Mesendoderm (in vitro differentiated cells): Measurements from ENCODE around the gene ZNF280D.

Source experiments
- DNase-seq: peaks from one replicate; pipeline ENCODE4 v3.0.0; 2013
- H2AK5ac ChIP-seq: 2 replicates; pipeline ENCODE4 v1.6.1; 2013; ENCODE audit warnings: low read length, inconsistent platforms
- H2BK120ac ChIP-seq: 2 replicates; pipeline ENCODE4 v1.6.1; 2013; ENCODE audit warnings: low read depth, mild to moderate bottlenecking, low read length, moderate library complexity, mixed read lengths
- H2BK15ac ChIP-seq: replicated peaks from 2 replicates; pipeline ENCODE4 v1.6.1; 2013; ENCODE audit warnings: low read depth, mild to moderate bottlenecking, moderate library complexity
- H2BK5ac ChIP-seq: 2 replicates; pipeline ENCODE4 v1.6.1; 2013; ENCODE audit warnings: low read length, inconsistent platforms
- H3K18ac ChIP-seq: 2 replicates; pipeline ENCODE4 v1.6.1; 2013; ENCODE audit warnings: mild to moderate bottlenecking, low read length, mixed read lengths
- H3K23ac ChIP-seq: one replicate; pipeline ENCODE4 v1.6.1; 2013; ENCODE audit warnings: low read length
- H3K27ac ChIP-seq: 2 replicates; pipeline ENCODE4 v1.5.1; 2013; ENCODE audit warnings: low read depth, mild to moderate bottlenecking, inconsistent platforms, low read length, moderate library complexity
- H3K27me3 ChIP-seq: 2 replicates; pipeline ENCODE4 v1.6.1; 2013; ENCODE audit warnings: low read length, control low read depth, mild to moderate bottlenecking, inconsistent platforms; ENCODE audit not compliant: insufficient read depth, poor library complexity
- H3K36me3 ChIP-seq: 2 replicates; pipeline ENCODE4 v1.6.1; 2013; ENCODE audit warnings: low read length, inconsistent platforms; ENCODE audit not compliant: control insufficient read depth, insufficient read depth
- H3K4ac ChIP-seq: one replicate; pipeline ENCODE4 v1.6.1; 2013; ENCODE audit warnings: low read depth, mild to moderate bottlenecking, low read length, moderate library complexity
- H3K4me1 ChIP-seq: 2 replicates; pipeline ENCODE4 v1.6.1; 2013; ENCODE audit warnings: low read depth, low read length, inconsistent platforms; ENCODE audit not compliant: control insufficient read depth
- H3K4me2 ChIP-seq: 2 replicates; pipeline ENCODE4 v1.6.1; 2013; ENCODE audit warnings: low read length
- H3K4me3 ChIP-seq: 2 replicates; pipeline ENCODE4 v1.5.1; 2013; ENCODE audit warnings: mild to moderate bottlenecking, low read length
- H3K56ac ChIP-seq: one replicate; pipeline ENCODE4 v1.6.1; 2013; ENCODE audit warnings: low read length
- H3K79me1 ChIP-seq: 2 replicates; pipeline ENCODE4 v1.6.1; 2013; ENCODE audit warnings: low read length, inconsistent platforms
- H3K79me2 ChIP-seq: 2 replicates; pipeline ENCODE4 v1.6.1; 2013; ENCODE audit warnings: mild to moderate bottlenecking, low read length; ENCODE audit not compliant: control insufficient read depth, insufficient read depth
- H3K9ac ChIP-seq: 2 replicates; pipeline ENCODE4 v1.6.1; 2013; ENCODE audit warnings: low read length, inconsistent platforms
- H4K5ac ChIP-seq: one replicate; pipeline ENCODE4 v1.6.1; 2013; ENCODE audit warnings: low read length
- H4K8ac ChIP-seq: one replicate; pipeline ENCODE4 v1.6.1; 2013; ENCODE audit warnings: low read depth, mild to moderate bottlenecking, control low read depth, low read length, moderate library complexity
- WGBS: extraction: QIAGEN DNeasy Blood & Tissue Kit; methylation state at CpG from one replicate; pipeline ENCODE4 v1.1.7; 2013; ENCODE audit warnings: low lambda C conversion rate, missing lambda C conversion rate; ENCODE audit not compliant: insufficient coverage; ENCODE audit errors: extremely low coverage; 5-methylcytosine and 5-hydroxymethylcytosine counted together

Gene ZNF280D

GRCh38 chr15:56731548-56731947 is 1.8 kb downstream of the ZNF280D start:
- H3K18ac ChIP-seq: no peak overlapping the region

DNA sequence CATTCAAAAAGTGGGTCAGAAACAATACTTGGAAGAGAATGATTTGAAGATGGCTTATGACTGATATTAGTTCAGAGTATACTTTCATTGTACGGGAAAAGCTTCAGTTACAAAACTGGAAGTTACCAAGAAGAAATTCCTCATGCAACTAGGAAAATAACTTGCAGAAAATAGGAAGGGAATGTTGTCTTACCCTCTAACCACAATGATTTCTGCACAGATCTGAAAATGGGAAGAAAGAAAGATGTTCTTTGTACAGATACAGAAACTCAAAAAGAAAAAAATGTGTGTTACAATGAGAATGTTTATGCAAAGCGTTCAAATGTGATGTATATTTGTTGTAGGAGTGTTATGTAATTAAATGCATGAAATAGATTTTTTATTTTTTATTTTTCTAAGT is 3.7 kb downstream of the ZNF280D start:
- 100% methylated on average over 1 of the region's 2 CpGs for WGBS
- Histone ChIP-seq H2BK120ac (no peak overlapping the region), H3K27ac (no peak overlapping the region), H3K23ac (no peak overlapping the region), H3K18ac (no peak overlapping the region), H3K4me3 (no peak overlapping the region), H3K27me3 (no peaks in the 10 kb centered on the region), H4K5ac (no peak overlapping the region), H2BK15ac (no peak overlapping the region), H3K9ac (no peak overlapping the region), H4K8ac (no peak overlapping the region), H3K79me2 (no peaks in the 10 kb centered on the region), H2AK5ac (no peak overlapping the region), H3K36me3 (no peaks in the 10 kb centered on the region), H3K56ac (no peak overlapping the region), H3K4me1 (peaks cover 5% of the 10 kb centered on the region), H3K4ac (no peak overlapping the region), H3K79me1 (no peaks in the 10 kb centered on the region), H3K4me2 (no peak overlapping the region), H2BK5ac (no peak overlapping the region)
- DNase-seq: no peak

More at GRCh38 chr15:56731548-56731947, 1.8 kb downstream of the ZNF280D start:
- Histone ChIP-seq H3K4ac (no peak overlapping the region), H3K36me3 (no peaks in the 10 kb centered on the region), H3K23ac (no peak overlapping the region), H3K56ac (no peak overlapping the region), H3K27ac (no peak overlapping the region), H2AK5ac (no peak overlapping the region), H3K27me3 (no peaks in the 10 kb centered on the region), H2BK5ac (no peak overlapping the region), H3K4me3 (no peak overlapping the region), H4K8ac (no peak overlapping the region), H3K79me1 (no peaks in the 10 kb centered on the region), H3K4me1 (peaks cover 5% of the 10 kb centered on the region), H4K5ac (no peak overlapping the region), H3K4me2 (no peak overlapping the region), H2BK15ac (no peak overlapping the region), H3K9ac (no peak overlapping the region), H2BK120ac (peak overlapping the region; percentile 76), H3K79me2 (no peaks in the 10 kb centered on the region)
- no CpG with 5 or more reads among the region's 8 CpGs for WGBS
- DNase-seq: no peak

GRCh38 chr15:56725386-56725785 is 7.9 kb downstream of the ZNF280D start:
- Histone ChIP-seq H3K23ac (no peak overlapping the region), H2BK15ac (no peak overlapping the region), H3K27me3 (no peaks in the 10 kb centered on the region), H4K8ac (no peak overlapping the region), H2BK120ac (no peak overlapping the region), H3K36me3 (no peaks in the 10 kb centered on the region), H3K4me3 (no peak overlapping the region), H3K4me1 (peaks cover 2% of the 10 kb centered on the region), H3K27ac (no peak overlapping the region), H2AK5ac (no peak overlapping the region), H3K9ac (no peak overlapping the region), H3K79me1 (no peaks in the 10 kb centered on the region), H4K5ac (no peak overlapping the region), H3K56ac (no peak overlapping the region), H2BK5ac (no peak overlapping the region), H3K4me2 (no peak overlapping the region), H3K4ac (no peak overlapping the region), H3K18ac (no peak overlapping the region), H3K79me2 (peaks cover 1% of the 10 kb centered on the region)
- no peak for DNase-seq
- no CpG with 5 or more reads among the region's 1 CpG for WGBS

DNA sequence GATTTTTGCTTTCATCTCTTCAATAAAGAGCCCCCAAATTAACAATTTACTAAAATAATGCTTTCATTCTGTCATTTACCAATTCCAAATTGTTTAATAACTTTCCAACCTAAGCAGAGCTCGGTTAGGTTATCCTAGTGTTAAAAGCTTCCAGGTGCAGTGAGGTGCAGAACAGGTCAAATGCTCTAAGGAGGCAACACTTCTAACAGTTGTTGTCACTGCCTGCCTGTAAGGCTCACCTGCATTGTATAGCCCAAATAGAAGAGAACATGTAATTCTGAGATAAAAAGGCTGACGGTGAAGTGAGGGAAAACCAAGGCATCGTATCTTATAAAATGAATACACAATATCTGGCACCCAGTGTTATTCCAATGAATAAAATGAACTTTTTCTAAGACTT is 9.1 kb downstream of the ZNF280D start:
- Histone ChIP-seq H2BK5ac (no peak overlapping the region), H3K9ac (no peak overlapping the region), H2BK15ac (no peak overlapping the region), H2BK120ac (no peak overlapping the region), H4K5ac (no peak overlapping the region), H2AK5ac (no peak overlapping the region), H3K18ac (no peak overlapping the region), H3K27ac (no peak overlapping the region), H3K79me1 (no peaks in the 10 kb centered on the region), H3K36me3 (no peaks in the 10 kb centered on the region), H3K79me2 (peaks cover 1% of the 10 kb centered on the region), H3K56ac (no peak overlapping the region), H3K27me3 (no peaks in the 10 kb centered on the region), H3K23ac (no peak overlapping the region), H3K4me2 (no peak overlapping the region), H4K8ac (no peak overlapping the region), H3K4me3 (no peak overlapping the region), H3K4me1 (no peaks in the 10 kb centered on the region), H3K4ac (no peak overlapping the region)
- no CpG with 5 or more reads among the region's 3 CpGs for WGBS
- no peak for DNase-seq

GRCh38 chr15:56723787-56724186 is 9.5 kb downstream of the ZNF280D start:
- H2BK120ac ChIP-seq: no peak overlapping the region
- no peaks in the 10 kb centered on the region for H3K36me3 ChIP-seq
- no peak overlapping the region for H3K23ac ChIP-seq
- H3K18ac ChIP-seq: no peak overlapping the region
- no peak overlapping the region for H3K4ac ChIP-seq
- H3K27me3 ChIP-seq: no peaks in the 10 kb centered on the region
- H3K4me2 ChIP-seq: no peak overlapping the region
- H3K79me1 ChIP-seq: no peaks in the 10 kb centered on the region
- no peak overlapping the region for H2BK15ac ChIP-seq
- H2AK5ac ChIP-seq: no peak overlapping the region
- no peak overlapping the region for H3K4me3 ChIP-seq
- no peak overlapping the region for H4K8ac ChIP-seq
- H4K5ac ChIP-seq: no peak overlapping the region
- no peak overlapping the region for H2BK5ac ChIP-seq
- H3K56ac ChIP-seq: no peak overlapping the region
- no peak overlapping the region for H3K27ac ChIP-seq
- H3K4me1 ChIP-seq: peaks cover 1% of the 10 kb centered on the region
- DNase-seq: no peak
- H3K9ac ChIP-seq: no peak overlapping the region
- peaks cover 1% of the 10 kb centered on the region for H3K79me2 ChIP-seq
- WGBS: no CpG with 5 or more reads among the region's 4 CpGs

DNA sequence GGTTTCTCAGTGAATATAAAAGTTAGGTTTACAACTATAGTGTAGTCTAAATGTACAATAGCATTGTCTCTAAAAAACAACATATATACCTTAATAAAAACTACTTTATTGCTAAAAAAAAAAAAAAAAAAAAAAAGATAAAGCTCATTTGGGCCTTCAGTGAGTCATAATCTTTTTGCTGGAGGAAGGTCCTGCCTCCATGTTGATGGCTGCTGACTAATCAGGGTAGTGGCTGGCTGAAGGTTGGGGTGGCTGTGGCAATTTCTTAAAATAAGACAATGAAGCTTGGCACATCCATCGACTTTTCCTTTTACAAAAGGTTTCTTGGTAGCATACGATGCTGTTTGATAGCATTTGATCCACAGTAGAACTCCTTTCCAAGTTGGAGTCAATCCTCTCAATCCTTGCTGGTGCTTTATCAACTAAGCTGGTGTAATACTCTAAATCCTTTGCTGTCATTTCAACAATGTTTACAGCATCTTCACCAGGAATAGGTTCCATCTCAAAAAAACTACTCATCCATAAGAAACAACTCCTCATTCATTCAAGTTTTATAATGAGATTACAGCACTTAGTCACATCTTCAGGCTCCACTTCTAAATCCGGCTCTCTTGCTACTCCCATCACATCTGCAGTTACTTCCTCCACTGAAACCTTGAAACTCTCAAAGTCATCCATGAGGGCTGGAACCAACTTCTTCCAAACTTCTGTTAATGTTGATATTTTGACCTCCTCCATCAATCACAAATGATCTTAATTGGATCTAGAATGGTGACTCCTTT is 13.3 kb downstream of the ZNF280D start:
- Histone ChIP-seq H3K23ac (no peak overlapping the region), H3K4me2 (no peak overlapping the region), H4K5ac (no peak overlapping the region), H3K4me3 (no peak overlapping the region), H3K4me1 (peaks cover 4% of the 10 kb centered on the region), H2BK5ac (no peak overlapping the region), H4K8ac (no peak overlapping the region), H3K27ac (no peak overlapping the region), H3K4ac (no peak overlapping the region), H3K36me3 (no peaks in the 10 kb centered on the region), H2BK120ac (no peak overlapping the region), H3K56ac (no peak overlapping the region), H3K27me3 (no peaks in the 10 kb centered on the region), H3K18ac (no peak overlapping the region), H3K79me1 (no peaks in the 10 kb centered on the region), H3K79me2 (peaks cover 1% of the 10 kb centered on the region), H3K9ac (no peak overlapping the region), H2AK5ac (no peak overlapping the region), H2BK15ac (no peak overlapping the region)
- no CpG with 5 or more reads among the region's 3 CpGs for WGBS
- DNase-seq: no peak
